Gastrocnemius medialis (tissue), 4 donors: ENCODE measurements around the gene GABPB2. TPM values are rescaled to one million over a fixed set of nuclear protein-coding genes. Genes with fewer than 3 reads are reported as not detected.

Experiments
- ATAC-seq, 2 donors: fragments of 150-250 bp; one replicate each; pipeline ENCODE4 v1.9.1; 2016
- DNase-seq, 2 donors: peaks; one replicate each; pipeline ENCODE4 v3.0.0-alpha.2; 2019
- H3K27ac ChIP-seq, 4 donors: fragments of 200-600 bp; sonication (generic); 1 replicate in 1 of 4; 2 replicates in 3 of 4; pipeline ENCODE4 v1.5.1; 2016 to 2018; ENCODE audit warnings: mild to moderate bottlenecking in 2 of 4, moderate library complexity in 1 of 4
- H3K27me3 ChIP-seq, 3 donors: fragments of 200-600 bp; sonication (generic) in 2 of 3; 1 replicate in 1 of 3; 2 replicates in 2 of 3; pipeline versions ENCODE4 v1.5.1 to v1.6.0; 2016 to 2019; ENCODE audit warnings: mild to moderate bottlenecking in 1 of 3, moderate library complexity in 1 of 3
- H3K36me3 ChIP-seq, 2 donors: fragments of 200-600 bp; sonication (generic) in 1 of 2; one replicate each; pipeline ENCODE4 v1.5.1; 2017 to 2018
- H3K4me1 ChIP-seq, 2 donors: fragments of 200-600 bp; sonication (generic) in 1 of 2; one replicate each; pipeline ENCODE4 v1.5.1; 2016 to 2017; ENCODE audit warnings: mild to moderate bottlenecking in 2 of 2
- H3K4me3 ChIP-seq, 4 donors: fragments of 200-600 bp; sonication (generic) in 3 of 4; 1 replicate in 1 of 4; 2 replicates in 3 of 4; pipeline ENCODE4 v1.5.1; 2016 to 2019; ENCODE audit warnings: mild to moderate bottlenecking in 2 of 4
- H3K9me3 ChIP-seq, 3 donors: fragments of 200-600 bp; sonication (generic) in 2 of 3; 1 replicate in 1 of 3; 2 replicates in 2 of 3; pipeline ENCODE4 v1.5.1; 2016 to 2019
- POLR2A ChIP-seq, 2 donors: fragments of 450-650 bp; IDR thresholded peaks; one replicate each; pipeline ENCODE4 v1.6.1; 2017; ENCODE audit warnings: antibody characterized with exemption in 2 of 2, mild to moderate bottlenecking in 2 of 2, moderate library complexity in 2 of 2
- in situ Hi-C, 4 donors: fragments of 200-750 bp; cut with MboI; loops; one replicate each; pipeline versions ENCODE4 v1.15.0 to v1.8.0; 2017; ENCODE audit warnings: low sequenced_read_pairs in 4 of 4
- intact Hi-C: fragments of 100-400 bp; cut with DNase I; formaldehyde crosslinking; loops from one replicate; pipeline ENCODE4 v1.15.1; 2023; ENCODE audit warnings: low total_unique reads
- total RNA-seq, 4 donors: library from RNA; depleted of rRNA; stranded (reverse); fragments of >200 nt; gene quantifications; one replicate each; pipeline versions ENCODE4 v1.1.0 to v1.2.3, GENCODE V29; 2016
- TF ChIP-seq, protein P1 (sequence below), 5 experiments: fragments of 450-650 bp in 3 of 5; fragments of 200-600 bp in 2 of 5; sonication (generic) in 2 of 5; IDR thresholded peaks in 4 of 5; conservative IDR thresholded peaks in 1 of 5; 1 replicate in 4 of 5; 2 replicates in 1 of 5; pipeline ENCODE4 v1.5.1; 2016 to 2019; ENCODE audit warnings: antibody characterized with exemption in 5 of 5, mild to moderate bottlenecking in 3 of 5, moderate library complexity in 3 of 5

The GABPB2 gene
- total RNA-seq, 4 donors from 2014 or later, result 11.9 to 20.5 (median 17.9) TPM

DNA sequence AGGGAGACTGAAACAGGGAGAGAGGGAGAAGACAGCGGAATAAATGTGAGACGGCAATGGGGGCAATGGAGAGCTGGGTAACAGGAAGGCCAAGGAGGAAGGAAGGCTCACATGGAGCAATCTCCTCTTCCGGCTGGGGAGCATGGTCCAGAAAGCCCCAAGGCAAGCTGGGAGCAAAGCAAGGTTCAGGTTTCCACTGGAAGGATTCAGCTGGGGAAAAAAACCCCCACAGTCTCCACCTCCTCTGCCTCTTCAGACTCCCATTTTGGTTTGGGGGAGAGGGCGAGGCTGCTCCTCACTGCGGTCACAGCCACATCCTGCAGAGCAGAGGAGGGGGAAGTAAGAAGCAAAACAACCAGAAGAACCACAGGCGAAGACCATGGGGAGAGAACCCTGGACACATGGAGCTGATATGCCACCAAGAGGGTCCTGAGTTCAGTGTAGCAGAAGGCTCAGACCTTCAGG lies 86.5 kb downstream of the GABPB2 start:
- H3K27me3 ChIP-seq, result no peaks in the 10 kb centered on the region
- no peaks in the 10 kb centered on the region for H3K9me3 ChIP-seq
- no peak for ATAC-seq
- in situ Hi-C loops (loop anchor here in 3 of 4 donors (5.0 to 10.0 kb wide), 2 partner anchors 52 to 60 kb away; no protein-coding TSS in a partner anchor), intact Hi-C loops (loop anchor here (2.0 kb wide), 1 partner anchor 86 kb away; the partner anchor contains the start of gene GABPB2)
- H3K36me3 ChIP-seq, result peaks cover 0 to 35% of the 10 kb centered on the region in 2 donors
- H3K27ac ChIP-seq, result peak overlapping the region in 1 of 4 donors; percentile 12
- TF ChIP-seq, protein P1, sequence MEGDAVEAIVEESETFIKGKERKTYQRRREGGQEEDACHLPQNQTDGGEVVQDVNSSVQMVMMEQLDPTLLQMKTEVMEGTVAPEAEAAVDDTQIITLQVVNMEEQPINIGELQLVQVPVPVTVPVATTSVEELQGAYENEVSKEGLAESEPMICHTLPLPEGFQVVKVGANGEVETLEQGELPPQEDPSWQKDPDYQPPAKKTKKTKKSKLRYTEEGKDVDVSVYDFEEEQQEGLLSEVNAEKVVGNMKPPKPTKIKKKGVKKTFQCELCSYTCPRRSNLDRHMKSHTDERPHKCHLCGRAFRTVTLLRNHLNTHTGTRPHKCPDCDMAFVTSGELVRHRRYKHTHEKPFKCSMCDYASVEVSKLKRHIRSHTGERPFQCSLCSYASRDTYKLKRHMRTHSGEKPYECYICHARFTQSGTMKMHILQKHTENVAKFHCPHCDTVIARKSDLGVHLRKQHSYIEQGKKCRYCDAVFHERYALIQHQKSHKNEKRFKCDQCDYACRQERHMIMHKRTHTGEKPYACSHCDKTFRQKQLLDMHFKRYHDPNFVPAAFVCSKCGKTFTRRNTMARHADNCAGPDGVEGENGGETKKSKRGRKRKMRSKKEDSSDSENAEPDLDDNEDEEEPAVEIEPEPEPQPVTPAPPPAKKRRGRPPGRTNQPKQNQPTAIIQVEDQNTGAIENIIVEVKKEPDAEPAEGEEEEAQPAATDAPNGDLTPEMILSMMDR (IDR thresholded peaks at IDR 0.05 in 4 of 5, conservative IDR thresholded peaks at IDR 0.05 in 1 of 5), result no peak
- no peak for TF ChIP-seq POLR2A (IDR thresholded peaks at IDR 0.05)
- peak overlapping the region in 1 of 4 donors; percentile 33 for H3K4me3 ChIP-seq
- no peak for DNase-seq
- peaks cover 16 to 17% of the 10 kb centered on the region in 2 donors for H3K4me1 ChIP-seq

DNA sequence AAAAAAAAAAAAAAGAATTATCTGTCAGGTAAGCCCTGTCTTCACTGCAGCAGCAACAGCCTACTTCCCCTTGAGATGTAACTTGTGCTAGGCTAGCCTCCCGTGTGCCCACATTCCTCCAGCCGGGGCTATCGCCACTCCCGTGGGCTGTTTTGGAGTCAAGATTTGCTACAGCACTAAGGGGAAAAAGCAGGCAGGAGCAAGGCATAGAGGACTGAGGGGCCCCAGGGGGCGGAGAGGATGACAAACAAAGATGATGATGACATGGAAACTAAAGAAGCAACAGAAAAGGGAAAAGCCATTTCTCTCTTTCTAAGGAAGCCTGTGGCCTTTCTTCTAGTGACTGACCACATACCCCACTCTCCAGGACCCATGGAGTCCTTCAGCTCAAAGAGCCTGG lies 87.8 kb downstream of the GABPB2 start:
- no peak for ATAC-seq
- DNase-seq, result no peak
- Histone ChIP-seq H3K36me3 (peaks cover 0 to 37% of the 10 kb centered on the region in 2 donors), H3K4me3 (no peak overlapping the region), H3K27ac (peak overlapping the region in 1 of 4 donors; percentile 54), H3K9me3 (no peaks in the 10 kb centered on the region), H3K27me3 (no peaks in the 10 kb centered on the region), H3K4me1 (peaks cover 16 to 21% of the 10 kb centered on the region in 2 donors)
- in situ Hi-C loops, result loop anchor here in 3 of 4 donors (5.0 to 10.0 kb wide), 2 partner anchors 54 to 61 kb away; no protein-coding TSS in a partner anchor
- intact Hi-C loops, result no loop called here
- TF ChIP-seq, protein P1 (IDR thresholded peaks at IDR 0.05 in 4 of 5, conservative IDR thresholded peaks at IDR 0.05 in 1 of 5), result no peak
- TF ChIP-seq POLR2A (IDR thresholded peaks at IDR 0.05), result no peak

DNA sequence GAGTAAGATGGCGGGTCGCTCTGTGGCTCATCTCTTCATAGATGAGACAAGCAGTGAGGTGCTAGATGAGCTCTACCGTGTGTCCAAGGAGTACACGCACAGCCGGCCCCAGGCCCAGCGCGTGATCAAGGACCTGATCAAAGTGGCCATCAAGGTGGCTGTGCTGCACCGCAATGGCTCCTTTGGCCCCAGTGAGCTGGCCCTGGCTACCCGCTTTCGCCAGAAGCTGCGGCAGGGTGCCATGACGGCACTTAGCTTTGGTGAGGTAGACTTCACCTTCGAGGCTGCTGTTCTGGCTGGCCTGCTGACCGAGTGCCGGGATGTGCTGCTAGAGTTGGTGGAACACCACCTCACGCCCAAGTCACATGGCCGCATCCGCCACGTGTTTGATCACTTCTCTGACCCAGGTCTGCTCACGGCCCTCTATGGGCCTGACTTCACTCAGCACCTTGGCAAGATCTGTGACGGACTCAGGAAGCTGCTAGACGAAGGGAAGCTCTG lies 88.2 kb downstream of the GABPB2 start:
- intact Hi-C loops, result no loop called here
- Histone ChIP-seq H3K36me3 (peaks cover 0 to 37% of the 10 kb centered on the region in 2 donors), H3K4me1 (peaks cover 20 to 21% of the 10 kb centered on the region in 2 donors), H3K27ac (peak overlapping the region; percentile 31 to 59 (median 51)), H3K9me3 (no peaks in the 10 kb centered on the region), H3K4me3 (no peak overlapping the region), H3K27me3 (no peaks in the 10 kb centered on the region)
- in situ Hi-C loops, result loop anchor here in 3 of 4 donors (5.0 to 10.0 kb wide), 2 partner anchors 54 to 62 kb away; no protein-coding TSS in a partner anchor
- peak in 1 of 2 donors; percentile 26 for DNase-seq
- no peak for ATAC-seq
- no peak for TF ChIP-seq POLR2A (IDR thresholded peaks at IDR 0.05)
- TF ChIP-seq, protein P1 (IDR thresholded peaks at IDR 0.05 in 4 of 5, conservative IDR thresholded peaks at IDR 0.05 in 1 of 5), result no peak

DNA sequence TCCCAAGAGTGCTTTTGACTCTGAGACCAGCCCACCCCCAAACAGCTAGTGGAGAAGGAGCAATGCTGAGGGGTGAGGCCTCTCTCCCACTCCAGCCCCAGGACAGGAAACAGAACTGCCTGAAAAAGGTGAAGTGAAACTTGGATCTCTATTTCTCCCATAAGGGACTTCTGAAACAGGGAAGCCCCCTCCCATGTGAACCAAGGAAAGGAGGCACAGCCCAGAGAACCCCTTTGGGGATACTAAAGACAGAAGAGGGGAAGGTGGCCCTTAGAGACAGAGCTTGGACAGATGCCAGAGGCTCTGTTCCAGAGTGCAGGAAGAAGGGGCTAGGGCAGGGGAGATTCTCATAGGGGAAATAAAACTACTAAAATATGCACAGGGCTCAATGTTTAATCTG lies 88.8 kb downstream of the GABPB2 start:
- in situ Hi-C loops, result loop anchor here in 3 of 4 donors (5.0 to 10.0 kb wide), 2 partner anchors 55 to 62 kb away; no protein-coding TSS in a partner anchor
- H3K27me3 ChIP-seq, result no peaks in the 10 kb centered on the region
- peaks cover 0 to 37% of the 10 kb centered on the region in 2 donors for H3K36me3 ChIP-seq
- peak overlapping the region; percentile 31 to 59 (median 51) for H3K27ac ChIP-seq
- no peak for ATAC-seq
- DNase-seq, result peak in 1 of 2 donors; percentile 11
- intact Hi-C loops, result no loop called here
- no peak for TF ChIP-seq POLR2A (IDR thresholded peaks at IDR 0.05)
- TF ChIP-seq, protein P1 (IDR thresholded peaks at IDR 0.05 in 4 of 5, conservative IDR thresholded peaks at IDR 0.05 in 1 of 5), result no peak
- H3K4me1 ChIP-seq, result peaks cover 24 to 26% of the 10 kb centered on the region in 2 donors
- H3K9me3 ChIP-seq, result no peaks in the 10 kb centered on the region
- H3K4me3 ChIP-seq, result no peak overlapping the region
